Ramos (cell line): Measurements from ENCODE around the gene NOS1AP.

Experiments used
- in situ Hi-C: fragments of 300-500 bp; cut with MboI; formaldehyde crosslinking; loops from one replicate; pipeline ENCODE4 v1.14.3; 2022; ENCODE audit warnings: low sequenced_read_pairs; ENCODE audit not compliant: unreplicated experiment

NOS1AP gene

DNA sequence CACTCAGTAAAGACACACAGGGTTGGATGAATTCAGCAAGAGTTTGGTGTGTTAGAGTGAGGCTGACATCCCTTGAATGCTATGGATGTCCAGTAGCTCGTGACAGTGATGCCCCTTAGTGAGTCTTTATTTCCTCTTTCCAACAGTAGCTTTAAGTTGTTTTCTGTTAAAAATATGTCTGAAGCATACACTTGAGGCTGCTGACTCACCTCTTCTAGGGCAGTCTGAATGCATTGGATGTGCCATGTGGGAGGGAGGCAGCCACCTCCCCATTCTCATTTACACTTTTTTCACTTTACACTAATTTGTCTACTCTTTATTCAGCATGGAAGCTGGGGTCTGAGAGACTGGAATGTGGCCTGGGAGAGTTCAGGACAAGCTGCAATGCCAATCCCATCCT, 17.6 kb downstream of the NOS1AP start:
- in situ Hi-C loops = no loop called here

DNA sequence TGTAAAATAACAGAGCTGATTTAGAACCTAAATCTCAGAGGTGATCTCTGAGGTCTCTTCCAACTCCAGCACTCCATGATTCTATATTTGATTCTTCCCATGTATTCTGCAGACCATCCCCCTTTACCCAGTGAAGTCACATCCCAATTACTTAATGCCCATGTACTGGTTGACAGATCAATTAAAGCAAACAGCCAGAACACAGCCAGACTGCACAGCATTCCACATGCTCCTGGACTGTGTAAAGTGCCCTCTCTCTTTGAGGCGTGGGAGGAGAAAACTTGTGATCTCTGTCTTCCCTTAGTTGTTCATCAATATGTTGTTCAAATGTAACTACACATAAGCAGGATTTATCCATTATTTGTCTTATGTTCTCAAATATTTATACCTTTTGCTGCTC, 18.1 kb downstream of the NOS1AP start:
- in situ Hi-C loops = no loop called here

DNA sequence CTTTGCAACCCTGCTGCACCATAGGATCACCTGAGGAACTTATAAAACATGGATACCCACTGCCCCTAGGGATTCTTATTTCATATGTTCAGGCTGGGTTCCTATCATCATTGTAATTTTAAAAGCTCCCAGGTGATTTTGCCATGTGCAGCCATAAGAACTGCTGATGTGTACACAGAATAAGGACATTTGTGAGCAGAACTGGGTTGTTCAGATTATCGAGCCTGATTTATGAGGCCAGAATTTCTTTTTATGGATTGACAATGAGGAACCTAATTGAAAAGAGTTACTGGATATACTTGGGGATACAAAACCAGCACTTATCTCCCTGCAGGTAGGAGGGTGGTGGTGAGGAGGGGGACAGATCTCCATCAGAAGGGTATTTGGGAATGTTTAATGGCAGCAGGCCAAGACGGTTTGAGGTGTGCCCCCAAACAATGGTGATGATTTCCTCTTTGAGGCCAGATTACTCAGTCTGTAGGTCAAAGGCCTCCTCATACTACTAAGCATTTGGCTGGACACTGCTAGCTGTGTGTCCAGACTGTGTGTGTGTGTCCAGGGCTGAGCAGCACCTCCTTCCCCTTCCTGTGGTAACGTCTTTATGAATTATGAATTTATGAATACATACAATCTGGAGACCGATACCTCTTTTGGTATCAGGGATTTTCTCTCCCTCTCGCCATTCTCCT, 18.9 kb downstream of the NOS1AP start:
- in situ Hi-C loops = no loop called here

DNA sequence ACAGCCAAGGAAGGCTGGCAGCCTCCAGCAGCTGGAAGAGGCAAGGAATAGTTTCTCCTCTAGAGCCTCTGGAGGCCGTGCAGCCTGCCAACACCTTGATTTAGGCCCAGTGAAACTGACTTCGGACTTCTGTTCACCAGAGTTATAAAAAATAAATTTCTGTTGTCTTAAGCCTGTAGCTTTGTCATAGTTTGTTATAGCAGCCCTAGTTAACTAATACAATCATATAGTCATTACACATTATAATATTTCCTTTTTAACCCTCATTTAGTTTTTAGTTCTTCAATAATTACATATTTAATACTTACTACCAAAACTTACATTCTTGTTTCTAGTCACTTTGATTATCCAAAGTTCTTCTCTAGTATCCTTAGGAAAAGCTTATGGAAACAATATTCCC, 20.3 kb downstream of the NOS1AP start:
- in situ Hi-C loops = no loop called here

DNA sequence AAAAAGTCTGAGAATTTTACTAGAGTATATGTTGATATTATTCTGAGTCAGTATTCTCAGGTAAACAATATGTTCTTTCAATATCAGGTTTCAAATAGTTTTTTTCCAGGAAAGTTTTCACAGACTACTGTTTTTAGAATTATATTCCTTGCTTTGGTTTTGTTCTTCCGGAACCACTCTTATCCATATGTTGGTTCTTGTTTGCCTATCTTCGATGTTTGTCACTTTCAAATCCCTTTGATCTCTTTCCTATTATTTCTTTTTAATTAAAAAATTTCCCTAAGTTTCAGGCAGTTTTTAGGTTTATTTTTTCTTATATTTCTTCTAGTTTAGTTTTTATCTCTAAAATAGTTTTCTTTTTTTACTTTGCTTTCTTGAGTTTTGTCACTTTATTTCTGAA, 20.9 kb downstream of the NOS1AP start:
- in situ Hi-C loops = no loop called here

DNA sequence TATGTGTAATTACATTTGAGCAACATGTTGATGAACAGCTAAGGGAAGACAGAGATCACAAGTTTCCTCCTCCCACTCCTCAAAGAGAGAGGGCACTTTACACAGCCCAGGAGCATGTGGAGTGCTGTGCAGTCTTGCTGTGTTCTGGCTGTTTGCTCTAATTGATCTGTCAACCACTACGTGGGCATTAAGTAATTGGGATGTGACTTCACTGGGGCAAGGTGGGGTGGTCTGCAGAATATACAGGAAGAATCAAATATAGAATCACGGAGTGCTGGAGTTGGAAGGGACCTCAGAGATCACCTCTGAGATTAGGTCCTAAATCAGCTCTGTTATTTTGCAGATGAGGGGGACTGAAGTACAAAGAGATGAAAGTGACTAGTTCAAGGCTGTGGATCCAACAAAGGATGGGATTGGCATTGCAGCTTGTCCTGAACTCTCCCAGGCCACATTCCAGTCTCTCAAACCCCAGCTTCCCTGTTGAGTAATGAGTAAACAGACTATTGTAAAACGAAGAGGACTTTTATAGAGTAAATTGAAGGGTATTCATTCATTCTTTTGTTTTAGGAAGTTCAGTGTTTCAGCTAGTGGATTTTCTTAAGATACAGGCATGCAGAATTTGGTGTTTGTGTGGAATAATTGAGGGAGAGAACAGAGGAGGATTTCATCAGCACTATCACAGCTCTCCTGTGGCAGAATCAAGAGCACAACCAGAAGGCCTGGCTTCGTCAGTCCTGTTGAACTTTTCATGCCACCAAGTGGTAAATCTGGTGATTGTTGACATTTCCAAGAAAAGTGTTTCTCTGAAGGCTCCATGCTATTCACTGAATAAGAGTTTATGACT, 22.4 kb downstream of the NOS1AP start:
- in situ Hi-C loops = no loop called here

DNA sequence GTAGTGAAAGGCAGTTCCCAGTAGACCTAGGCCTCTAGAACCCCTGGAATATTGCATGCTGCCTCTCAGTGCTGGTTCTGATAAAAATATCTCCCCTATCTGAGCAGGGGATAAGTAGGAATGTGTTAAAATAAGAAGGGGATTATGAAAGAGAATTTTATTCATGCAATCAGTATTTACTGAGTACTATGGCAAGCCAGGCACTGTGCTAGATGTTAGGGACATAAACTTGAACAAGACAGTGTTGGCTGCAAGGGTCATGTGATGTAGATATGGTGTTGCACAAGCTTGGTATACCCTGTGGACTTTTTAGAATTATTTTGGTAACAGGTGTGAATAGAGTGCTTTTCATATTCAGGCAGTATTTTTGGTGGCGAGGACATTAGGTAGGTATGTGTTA, 23.6 kb downstream of the NOS1AP start:
- in situ Hi-C loops = no loop called here

DNA sequence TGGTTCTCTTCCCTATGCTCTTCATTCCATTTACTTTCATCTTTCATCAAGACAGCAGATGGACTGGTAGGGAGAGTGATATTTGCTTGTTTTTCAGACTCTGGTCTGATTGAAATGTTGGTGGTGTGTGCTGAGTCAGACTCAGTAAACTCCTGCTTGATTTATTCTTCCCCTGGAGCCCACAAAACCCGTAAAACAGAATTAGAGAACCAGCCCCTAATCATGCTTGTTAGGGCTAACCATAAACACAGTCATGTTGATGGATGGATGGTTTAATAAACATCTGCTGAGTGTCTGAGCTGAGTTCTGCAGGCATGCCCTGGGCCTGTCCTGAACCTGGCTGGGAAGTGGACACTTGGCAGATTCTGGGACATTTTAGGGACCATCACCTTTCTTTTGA, 24.8 kb downstream of the NOS1AP start:
- in situ Hi-C loops = no loop called here

DNA sequence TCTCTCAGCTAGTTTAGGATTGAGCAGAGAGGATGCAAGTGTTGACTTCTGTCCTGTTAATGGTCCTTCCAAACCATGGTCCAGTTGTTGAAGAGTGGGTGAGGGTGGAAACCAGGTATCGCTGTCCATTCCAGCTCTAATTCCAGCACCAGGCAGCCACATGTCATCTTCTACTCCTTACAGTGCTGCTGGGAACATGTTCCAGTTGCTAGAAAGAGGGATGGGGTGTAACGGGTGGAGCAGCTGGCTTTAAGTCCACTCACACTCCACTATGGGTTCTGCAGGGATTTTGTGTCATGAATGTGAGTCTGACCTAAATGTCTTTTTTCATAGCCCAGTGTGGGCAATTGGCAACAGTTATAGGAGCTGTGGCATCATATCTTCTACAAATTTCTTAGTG, 25.2 kb downstream of the NOS1AP start:
- in situ Hi-C loops = no loop called here

DNA sequence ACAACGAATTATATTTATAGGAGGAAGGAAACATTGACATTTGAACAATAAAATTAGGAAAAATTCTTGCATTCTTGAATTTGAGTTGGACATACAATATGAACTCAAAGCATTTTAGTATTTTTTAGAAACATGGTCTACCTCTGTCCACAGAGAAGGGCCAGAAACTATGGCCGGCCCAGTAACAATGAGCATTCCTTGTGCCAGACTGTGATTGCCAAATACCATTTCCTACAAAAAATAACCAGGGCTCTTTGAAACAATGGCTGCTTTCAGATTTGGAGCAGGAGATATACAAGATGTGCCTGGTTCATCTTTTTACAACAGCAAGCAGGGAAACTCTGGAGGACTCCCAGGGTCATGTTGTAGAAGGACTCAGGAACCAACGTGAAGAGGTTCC, 38.4 kb downstream of the NOS1AP start:
- in situ Hi-C loops = no loop called here

DNA sequence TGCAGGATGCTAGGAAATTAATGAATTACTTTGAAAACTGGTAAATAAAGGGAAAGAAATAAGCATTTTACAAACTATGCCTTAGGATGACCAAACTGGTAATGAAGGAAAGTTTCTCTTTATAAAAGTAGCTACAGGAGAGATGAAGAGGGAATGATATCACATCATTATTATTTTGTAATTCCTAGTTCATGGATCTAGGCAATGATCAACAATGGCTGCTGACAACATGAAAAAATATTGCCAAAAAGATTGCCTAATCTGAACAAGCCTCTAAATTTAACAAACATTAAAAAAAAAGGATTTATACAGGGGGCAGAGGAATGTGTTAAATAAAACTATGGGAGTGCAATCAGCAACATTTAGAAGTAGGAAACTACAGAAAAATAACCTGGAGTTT, 38.9 kb downstream of the NOS1AP start:
- in situ Hi-C loops = no loop called here

DNA sequence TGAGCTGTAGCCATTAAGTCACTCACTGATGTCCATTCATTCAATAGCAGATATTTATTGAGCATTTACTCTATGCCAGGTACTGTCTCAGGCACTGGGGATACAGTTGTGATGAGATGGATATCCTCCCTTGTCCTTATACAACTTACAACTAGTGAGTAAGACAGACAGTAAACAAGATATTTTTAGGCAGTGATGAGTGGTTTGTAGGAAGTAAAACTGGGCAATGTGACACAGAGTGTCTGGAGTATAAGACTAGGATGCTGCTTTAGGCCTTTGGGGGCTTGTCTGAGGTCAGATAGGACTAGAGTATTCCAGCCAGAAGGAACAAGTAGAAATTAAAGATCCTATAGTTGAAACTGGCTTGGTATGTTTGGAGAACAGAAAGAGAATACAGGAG, 41.4 kb downstream of the NOS1AP start:
- in situ Hi-C loops = no loop called here

DNA sequence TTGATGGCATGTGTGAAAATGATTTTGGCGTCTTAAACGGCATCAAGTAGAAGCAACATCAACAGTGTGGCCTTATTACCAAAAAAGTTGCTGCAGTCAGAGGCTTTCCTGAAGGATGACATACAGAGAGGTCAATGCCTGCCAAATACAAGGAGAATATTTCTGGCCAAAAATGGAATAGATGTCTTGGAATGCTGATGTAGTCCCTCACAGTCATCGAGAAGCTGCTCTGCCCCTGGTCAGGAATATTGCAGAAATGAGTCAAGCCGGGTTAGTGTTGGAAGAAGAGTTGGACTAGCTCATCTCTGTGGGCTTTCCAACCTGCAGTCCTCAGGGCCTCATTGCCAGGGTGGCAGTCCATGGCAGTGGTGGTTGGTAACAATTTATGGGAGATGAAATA, 42.1 kb downstream of the NOS1AP start:
- in situ Hi-C loops = no loop called here

DNA sequence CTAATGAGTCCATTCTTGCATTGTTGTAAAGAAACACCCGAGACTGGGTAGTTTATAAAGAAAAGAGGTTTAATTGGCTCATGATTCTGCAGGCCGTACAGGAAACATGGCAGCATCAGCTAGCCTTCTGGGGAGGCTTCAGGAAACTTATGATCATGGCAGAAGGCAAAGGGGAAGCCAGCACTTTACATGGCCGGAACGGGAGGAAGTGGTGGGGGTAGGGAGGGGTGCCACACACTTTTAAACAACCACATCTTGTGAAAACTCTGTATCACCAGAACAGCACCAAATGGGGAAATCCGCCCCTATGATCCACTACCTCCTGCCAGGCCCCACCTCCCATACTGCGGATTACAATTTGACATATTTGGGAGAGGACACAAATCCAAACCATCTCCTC, 43.9 kb downstream of the NOS1AP start:
- in situ Hi-C loops = no loop called here

DNA sequence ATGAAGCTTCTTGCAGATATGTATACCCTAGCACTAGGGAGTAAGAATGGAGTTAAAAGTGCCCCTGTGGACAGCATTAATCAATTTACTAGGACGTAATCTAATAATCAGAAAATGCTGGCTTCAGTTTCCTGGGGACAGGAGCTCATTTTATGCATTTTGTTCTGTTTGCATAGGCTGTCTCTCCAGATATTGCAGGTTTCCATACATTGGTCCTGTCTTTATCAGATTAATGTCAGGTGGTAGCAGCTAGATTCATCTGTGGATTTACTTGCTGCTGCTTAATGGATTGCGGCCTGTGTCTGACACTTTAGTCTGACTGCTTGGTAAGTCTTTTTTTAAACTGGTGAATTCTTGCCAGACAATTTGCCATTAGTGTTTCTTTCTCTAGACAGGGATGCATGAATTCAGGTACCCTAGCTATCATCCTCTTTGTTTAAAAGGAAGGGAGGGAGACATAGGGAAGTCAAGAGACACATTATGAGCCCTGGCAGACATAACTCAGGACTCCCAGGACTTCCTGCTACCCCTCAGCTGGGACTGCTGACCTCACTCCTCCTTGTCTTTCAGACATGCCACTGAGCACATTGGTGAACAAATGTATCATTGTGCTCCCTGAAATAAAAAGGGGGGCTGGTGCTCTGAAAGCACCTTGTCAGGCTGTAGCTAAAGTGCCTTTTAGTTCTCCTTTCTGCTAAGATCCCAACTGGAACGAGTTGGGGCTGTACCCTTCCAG, 47.7 kb downstream of the NOS1AP start:
- in situ Hi-C loops = no loop called here

DNA sequence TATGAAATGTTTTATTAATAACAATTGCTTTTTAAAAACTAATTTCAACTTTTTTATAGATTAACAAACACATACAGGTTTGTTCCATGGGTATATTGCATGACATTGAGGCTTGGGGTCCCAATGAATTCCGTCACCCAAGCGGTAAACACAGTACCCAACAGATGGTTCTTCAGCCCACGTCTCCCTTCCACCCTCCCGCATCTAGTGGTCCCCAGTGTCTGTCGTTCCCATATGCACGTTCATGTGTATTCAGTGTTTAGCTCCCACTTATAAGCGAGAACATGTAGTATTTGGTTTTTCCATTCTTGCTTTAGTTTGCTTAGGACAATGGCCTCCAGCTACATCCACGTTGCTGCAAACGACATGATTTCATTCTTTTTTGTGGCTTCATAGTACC, 48.6 kb downstream of the NOS1AP start:
- in situ Hi-C loops = no loop called here

DNA sequence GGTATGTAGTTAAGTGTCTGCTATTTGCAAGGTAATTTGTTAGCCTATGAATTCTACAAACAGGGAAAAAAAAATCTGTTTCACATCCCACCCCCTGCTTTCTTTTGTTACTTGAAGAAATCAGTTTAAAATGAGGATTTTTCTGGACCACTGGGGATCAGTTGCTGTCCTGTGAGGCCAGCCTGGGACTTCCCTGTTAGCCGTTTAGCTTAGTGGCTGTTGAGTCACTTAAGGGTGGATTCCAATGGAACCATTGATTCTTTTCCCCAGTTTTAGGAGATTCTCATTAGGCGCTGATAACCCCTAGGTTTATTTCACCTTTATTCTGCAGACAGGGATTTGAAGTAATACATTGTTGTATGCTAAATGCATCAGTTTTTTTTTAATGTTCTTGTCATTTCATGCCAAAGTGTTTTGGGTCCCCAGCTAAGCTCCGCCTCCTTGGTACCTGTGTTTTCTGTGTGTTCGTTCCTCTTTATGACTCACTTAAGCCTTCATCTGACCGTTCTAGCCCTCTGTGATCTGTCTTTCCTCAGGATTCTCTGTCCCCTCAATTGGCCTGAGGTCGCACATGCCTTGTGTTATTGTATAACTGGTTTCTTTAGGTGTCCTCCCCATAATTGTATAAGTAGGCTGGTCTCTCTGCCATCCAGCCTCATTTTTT, 59.3 kb downstream of the NOS1AP start:
- in situ Hi-C loops = no loop called here

DNA sequence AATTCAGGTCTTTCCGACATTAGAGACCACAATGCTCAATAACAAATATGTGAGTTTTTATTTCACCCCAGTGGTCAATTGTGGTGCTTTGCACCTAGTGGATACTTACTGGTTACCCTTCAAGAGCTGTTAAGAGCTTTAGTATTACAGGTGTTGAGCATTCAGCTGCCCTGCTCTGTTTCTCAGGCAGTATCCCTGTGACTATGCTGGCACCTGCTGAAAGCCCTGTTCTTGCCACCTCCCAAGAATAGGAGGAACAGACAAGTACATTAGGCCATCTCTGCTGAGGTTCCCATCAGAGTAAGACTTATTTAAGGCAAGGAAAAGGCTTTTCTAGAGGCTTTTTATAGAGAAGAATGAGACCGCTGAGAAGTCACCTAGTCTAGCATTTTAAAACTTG, 60.8 kb downstream of the NOS1AP start:
- in situ Hi-C loops = no loop called here

DNA sequence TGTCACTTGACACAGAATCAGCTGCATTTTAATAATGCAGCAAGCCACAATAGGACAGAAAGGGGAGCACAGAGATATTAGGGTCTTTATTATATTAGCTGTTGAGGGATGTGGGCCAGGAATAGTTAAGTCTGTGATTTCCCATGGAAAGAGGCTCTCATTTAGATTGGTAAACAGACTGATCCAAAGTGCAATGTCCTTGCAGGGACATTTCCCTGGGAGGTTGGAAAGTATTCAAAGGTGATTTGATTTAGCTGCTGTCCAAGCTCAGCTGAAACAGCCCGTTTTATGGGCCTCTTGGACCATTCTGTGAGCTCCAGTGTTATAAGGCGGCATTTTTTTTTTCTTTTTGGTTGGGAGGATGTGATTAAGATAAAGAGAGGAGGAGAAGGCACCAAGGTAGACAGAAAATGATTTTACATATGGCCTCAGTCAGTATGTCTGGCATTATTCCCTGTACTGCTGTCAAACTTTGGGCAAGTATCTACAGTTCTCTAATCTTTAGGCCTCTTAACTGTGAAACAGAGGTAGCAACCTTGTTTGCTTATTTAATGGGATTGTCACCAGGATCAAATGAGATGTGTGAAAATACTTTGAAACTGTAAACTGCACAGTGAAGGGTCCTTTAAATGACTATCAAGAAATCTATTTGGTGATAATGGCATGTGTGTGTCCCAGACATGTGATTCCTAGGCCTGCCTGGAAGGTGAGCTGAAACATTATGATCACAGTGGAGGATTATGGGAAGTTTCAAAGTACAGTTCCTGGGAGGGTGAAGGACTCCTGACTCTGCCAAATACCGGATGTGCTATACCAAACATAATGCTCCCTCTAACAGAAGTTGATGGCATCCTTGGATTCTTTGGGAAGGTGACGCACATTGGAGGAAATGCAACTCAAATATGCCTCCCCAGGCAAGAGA, 62.2 kb downstream of the NOS1AP start:
- in situ Hi-C loops = no loop called here

DNA sequence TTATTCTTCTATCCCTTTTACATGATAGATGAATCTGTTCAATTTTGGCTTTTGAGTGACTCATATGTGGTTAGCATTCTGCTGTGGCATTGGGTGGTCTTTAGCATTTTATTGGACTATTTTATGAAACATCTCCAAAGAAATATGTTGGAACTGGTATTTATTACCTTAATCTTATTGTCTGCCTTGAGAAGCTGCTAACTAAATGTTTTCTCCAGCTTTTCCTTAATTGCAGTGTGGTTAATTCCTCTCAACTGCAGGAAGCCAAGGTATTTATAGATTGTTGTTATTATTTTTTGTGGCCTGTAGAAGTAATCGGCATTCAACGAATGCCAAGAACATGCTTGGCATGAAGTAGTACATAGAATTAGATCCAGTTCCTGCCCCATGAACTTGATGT, 64.1 kb downstream of the NOS1AP start:
- in situ Hi-C loops = no loop called here
